HS-5 (cell line): ENCODE measurements around the gene SCP2D1.
"Not testable (repeated sequence)": the region's sequence is repeated elsewhere in the genome, so short reads cannot be mapped to it uniquely, and the experiment has no call there.

Source experiments
- DNase-seq: peaks from one replicate; pipeline ENCODE4 v3.0.0-alpha.2; 2012; ENCODE audit warnings: low read depth

Gene SCP2D1

GRCh38 chr20:18813483-18813882 is at the start of gene SCP2D1:
SCP2D1 (plus strand) TSS chr20:18813783; CDS start chr20:18813816, 33 bp downstream.
- DNase-seq = no peak

- DNase-seq = no peak
Observed at GRCh38 chr20:18767676-18768075, 45.9 kb upstream of the SCP2D1 start.

- no peak for DNase-seq
Observed at GRCh38 chr20:18773566-18773965, 40.0 kb upstream of the SCP2D1 start.

DNA sequence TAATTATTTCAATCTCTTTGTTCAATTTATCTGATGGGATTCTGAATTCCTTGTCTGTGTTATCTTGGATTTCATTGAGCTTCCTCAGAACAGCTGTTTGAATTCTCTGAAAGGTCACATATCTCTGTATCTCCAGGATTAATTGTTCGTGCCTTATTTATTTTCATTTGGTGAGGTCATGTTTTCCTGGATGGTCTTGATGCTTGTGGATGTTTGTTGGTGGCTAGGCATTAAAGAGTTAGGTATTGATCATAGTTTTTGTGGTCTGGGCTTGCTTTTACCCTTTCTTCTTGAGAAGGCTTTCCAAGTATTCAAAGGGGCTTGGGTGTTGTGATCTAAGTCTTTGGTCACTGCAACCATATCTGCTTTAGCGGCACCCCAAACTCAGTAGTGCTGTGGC is 39.4 kb upstream of the SCP2D1 start:
- no peak for DNase-seq

DNA sequence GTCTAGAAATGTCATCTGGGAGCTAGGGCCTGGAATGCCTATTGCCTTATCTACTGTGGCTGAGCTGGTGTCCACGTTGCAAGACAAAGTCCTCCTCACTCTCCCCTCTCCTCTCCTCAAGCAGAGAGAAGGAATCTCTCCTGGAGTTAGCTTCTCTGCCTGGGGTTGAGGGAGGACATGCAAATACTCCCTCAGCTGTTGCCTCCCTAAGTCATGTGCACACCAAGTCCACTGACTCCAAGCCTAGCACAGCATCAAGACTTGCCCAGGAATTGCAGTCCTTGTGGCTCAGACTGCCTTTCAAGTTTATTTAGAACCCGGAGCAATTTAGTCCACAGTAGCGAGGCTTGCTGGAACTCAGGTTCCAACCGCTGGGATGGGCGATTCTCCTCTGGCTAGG is 38.0 kb upstream of the SCP2D1 start:
- DNase-seq = no peak

GRCh38 chr20:18778690-18779392 is 34.7 kb upstream of the SCP2D1 start:
- DNase-seq = no peak

DNA sequence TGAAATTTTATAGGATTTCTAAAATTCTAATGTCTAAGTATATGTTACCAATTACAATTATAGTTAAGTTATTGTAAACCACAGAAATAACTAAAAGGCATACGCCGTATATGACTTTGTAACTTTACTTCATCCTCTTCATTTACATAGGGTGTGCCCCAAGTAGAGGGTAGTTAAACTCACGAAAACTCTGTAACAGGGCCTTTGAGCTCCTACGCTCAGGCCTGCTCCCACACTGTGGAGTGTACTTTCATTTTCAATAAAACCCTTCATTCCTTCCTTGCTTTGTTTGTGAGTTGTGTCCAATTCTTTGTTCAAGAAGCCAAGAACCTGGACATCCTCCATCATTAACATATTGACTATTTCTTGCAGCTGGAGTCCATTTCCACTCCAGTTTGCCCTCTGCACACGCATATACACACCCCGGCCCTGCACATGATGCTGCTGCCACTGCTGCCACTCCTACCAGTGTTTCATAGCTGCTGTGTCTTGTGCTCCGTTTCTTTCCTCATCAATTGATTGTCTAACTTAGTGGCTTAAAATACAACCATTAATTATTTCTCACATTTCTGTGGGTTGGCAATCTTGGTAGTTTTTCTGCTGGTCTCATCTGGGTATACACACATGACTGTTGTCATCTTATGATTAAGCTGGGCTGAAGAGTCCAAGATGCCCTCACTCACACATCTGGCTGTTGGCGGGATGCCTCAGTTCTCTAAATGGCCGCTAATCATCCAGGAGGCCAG is 33.0 kb upstream of the SCP2D1 start:
- no peak for DNase-seq

- no peak for DNase-seq
Observed at GRCh38 chr20:18781509-18781908, 32.1 kb upstream of the SCP2D1 start.

GRCh38 chr20:18783385-18783959 is 30.1 kb upstream of the SCP2D1 start:
- DNase-seq = no peak

DNA sequence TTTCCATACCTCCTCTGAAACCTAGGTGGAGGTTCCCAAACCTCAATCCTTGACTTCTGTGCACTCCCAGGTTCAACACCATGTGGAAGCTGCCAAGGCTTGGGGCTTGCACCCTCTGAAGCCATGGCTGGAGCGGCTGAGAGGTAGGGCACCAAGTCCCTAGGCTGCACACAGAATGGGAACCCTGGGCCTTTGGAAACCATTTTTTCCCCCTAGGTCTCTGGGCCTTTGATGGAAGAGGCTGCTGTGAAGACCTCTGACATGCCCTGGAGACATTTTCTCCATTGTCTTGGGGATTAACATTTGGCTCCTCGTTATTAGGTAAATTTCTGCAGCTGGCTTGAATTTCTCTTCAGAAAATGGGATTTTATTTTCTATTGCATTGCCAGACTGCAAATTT is 26.5 kb upstream of the SCP2D1 start:
- not testable (repeated sequence) for DNase-seq

DNA sequence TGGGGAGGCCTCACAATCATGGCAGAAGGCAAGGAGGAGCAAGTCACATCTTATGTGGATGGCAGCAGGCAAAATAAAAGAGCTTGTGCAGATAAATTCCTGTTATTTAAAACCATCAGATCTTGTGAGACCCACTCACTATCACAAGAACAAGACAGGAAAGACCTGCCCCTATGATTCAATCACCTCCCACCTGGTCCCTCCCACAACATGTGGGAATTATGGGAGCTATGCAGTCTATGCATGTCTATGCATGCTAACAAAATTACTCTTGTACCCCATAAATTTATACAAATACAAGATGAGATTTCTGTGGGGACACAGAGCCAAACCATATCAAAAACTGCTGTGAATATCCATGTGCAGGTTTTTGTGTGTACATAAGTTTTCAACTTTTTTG is 25.6 kb upstream of the SCP2D1 start:
- no peak for DNase-seq

GRCh38 chr20:18790787-18791186 is 22.8 kb upstream of the SCP2D1 start:
- no peak for DNase-seq

DNA sequence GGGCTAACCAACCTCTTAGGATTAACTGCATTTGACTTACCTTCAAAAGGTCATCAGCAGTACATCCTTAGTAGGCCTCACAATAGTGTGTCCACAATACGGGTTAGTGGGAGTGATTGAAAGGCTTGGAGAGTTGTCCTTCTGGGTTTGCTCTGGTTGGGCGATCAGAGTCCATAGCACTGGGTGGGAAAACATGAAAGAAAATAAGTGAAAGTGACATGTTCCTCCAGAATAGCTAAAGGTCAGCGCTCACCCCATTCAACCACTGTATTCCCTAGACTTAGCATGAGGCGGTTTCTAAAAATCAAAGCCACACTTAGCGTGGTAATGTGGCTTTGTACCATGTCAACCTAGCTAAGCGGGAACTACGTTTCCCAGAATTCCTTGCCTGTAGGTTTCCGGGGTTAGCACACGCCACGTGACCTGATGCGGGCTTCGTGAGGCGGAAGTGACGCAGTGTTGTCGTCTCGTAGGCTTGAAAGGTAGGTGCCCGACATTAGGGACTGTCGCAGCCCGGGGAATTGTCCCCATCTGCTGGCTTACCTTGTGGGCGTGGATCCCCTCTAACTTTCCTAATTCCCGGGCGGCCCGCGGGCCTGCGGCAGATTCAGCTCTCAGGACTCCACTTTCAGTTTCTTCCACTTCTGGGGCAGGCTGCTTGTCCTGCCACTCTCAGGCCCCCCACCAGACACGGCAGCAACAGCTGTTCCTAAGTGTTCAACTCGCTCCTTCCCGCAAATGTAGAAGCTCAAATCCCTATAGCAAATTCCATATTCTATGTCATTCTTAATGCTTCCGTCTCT is 19.8 kb upstream of the SCP2D1 start:
- peak; percentile 53 for DNase-seq

GRCh38 chr20:18794428-18794787 is 19.2 kb upstream of the SCP2D1 start:
- DNase-seq = no peak

DNA sequence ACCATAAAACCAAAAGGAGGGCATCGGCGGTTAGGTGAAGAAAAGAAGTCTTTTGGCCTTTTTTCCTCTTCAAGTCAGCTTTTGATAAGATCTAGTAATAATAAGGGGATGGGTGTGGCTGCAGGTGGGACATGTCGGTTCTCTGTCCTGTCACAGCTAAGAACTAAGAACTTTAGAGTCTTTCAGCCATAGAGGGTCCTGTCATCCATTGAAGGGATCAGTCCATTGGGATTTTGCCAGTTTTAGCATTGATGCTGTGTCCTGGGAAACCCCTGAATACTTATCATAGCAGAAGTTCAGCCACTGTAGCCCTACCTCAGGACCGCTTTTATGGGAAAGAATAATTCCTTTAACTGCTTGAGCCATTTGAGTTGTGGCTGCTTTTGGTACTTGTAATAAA is 18.2 kb upstream of the SCP2D1 start:
- no peak for DNase-seq

GRCh38 chr20:18796282-18796833 is 17.2 kb upstream of the SCP2D1 start:
- no peak for DNase-seq

DNA sequence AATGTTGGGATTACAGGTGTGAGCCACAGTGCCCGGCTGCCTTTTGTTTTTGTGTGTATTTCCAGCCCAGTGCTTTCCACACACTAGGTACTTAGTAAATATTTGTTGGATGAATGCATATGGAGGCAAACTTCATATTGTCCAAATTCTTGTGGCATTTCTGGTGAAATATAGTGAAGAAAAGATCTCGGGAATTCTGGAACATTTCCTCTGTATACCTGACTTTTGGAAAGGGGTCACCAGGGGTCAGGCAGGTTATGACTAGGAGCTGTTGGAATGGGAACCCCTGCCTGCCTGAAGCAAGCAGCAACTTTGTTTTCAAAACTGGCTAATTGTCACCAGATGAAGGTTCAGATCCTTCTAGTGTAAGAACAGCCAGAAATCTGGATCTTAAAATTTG is 12.1 kb upstream of the SCP2D1 start:
- no peak for DNase-seq

GRCh38 chr20:18802012-18802634 is 11.5 kb upstream of the SCP2D1 start:
- DNase-seq = no peak

GRCh38 chr20:18805881-18806280 is 7.7 kb upstream of the SCP2D1 start:
- peak; percentile 29 for DNase-seq

GRCh38 chr20:18808712-18809111 is 4.9 kb upstream of the SCP2D1 start:
- no peak for DNase-seq

DNA sequence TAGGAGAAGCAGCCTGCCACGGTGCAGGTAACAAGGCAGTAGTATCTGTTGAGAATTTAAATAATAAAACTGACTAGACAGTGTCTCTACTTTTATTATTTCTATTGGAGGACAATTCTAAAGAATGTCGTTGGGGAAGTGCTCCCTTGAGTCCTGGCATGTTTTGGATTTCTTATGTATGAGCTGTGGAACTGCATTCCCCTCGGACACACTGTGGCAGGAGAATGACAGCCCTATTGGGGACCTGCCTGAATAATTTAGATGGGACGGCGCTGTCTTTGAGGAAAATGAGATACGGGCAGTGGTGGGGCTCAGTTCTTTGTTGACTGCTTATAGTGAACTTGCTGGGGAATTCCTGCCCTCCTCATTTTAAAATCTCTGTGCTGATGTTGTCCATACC is 2.4 kb upstream of the SCP2D1 start:
- no peak for DNase-seq

DNA sequence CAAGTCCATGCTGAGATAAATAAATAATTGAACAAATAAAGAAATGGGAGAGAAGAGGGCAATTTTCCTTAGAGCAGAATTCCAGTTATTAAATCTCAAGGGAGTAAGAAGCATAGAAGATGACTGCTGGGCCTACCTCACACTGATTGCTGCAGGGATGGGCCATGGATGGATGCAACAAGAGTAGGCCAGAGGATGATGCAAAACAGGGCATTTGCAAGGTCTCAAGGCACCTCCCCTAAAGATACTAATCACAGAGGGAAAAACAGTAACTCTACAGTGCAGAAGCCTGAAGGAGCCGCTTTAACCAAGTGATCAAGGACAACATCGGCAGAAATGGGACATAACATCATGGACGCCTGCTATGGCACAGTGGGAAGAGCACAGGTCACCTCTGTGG is 1.7 kb upstream of the SCP2D1 start:
- no peak for DNase-seq
